ENCODE measurements around the gene TMEM259. TPM values are rescaled to one million over a fixed set of nuclear protein-coding genes. Genes with fewer than 3 reads are reported as not detected.

TMEM259 gene
- total and polyA plus RNA-seq, 7 experiments from 2014 or later: 40.7 to 347 (median 302) TPM

DNA sequence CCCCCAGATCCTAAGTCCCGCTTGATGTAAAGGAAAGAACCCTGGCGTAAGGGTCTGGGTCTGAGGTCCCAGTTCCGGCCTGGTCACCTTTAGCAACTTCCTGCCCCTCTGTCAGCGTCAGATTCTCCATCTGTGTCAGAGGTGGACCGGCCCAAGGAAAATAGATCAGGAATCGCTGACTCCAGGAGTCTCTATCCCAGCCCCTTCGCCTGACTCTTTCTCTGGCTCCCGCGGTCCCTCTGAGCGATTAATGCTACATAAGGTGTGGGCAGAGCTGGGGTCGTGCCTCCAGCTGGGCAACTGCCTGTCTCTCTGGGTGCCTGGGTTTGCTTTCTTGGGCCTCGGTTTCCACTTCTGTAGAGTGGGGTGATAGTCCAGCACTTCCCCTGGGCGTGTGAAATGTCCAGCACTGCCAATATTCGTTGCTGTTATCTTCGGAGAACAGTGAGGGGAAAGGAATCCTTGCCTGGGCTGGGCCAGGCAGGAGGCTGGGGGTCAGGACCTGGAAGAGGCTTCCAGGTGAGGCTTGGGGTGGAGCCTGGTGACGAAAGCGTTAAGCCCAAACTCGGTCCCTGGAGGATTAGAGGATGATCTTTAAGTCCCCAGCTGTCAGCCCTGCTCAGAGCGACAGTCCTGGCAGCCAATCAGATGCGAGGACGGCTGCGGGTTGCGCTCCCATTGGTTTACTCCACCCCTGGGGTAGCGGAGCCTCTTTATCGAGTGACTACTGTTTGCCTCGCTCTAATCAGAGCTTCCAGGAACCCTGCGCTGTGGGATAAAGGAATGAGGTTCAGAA is 19.8 kb upstream of the TMEM259 start:
- peaks cover 24 to 59% (median 49%) of the 10 kb centered on the region in 7 donors for H3K4me1 Mint-ChIP-seq
- peaks cover 6 to 30% (median 14%) of the 10 kb centered on the region in 5 donors for H3K36me3 Mint-ChIP-seq
- Histone ChIP-seq H3K27ac (ENCODE audit: low read depth, low read length) (peak overlapping the region; percentile 74), H3K4me3 (ENCODE audit: low read length) (peak overlapping the region; percentile 74), H3K9me3 (ENCODE audit: control insufficient read depth in 2 of 3, low read length in 3 of 3) (no peaks in the 10 kb centered on the region), H3K4me1 (ENCODE audit: control insufficient read depth in 2 of 2, insufficient read depth in 2 of 2, low read length in 2 of 2) (peaks cover 30 to 42% of the 10 kb centered on the region in 2 donors), H3K36me3 (ENCODE audit: control insufficient read depth in 2 of 3, insufficient read depth in 3 of 3, low read length in 3 of 3) (peaks cover 6 to 46% (median 7%) of the 10 kb centered on the region in 3 experiments), H3K27me3 (ENCODE audit: control insufficient read depth in 2 of 2, insufficient read depth in 2 of 2, low read length in 2 of 2) (no peaks in the 10 kb centered on the region)
- DNase-seq (peak; percentile 70 to 90 (median 87)), ATAC-seq (peak; percentile 63)
- H3K4me3 Mint-ChIP-seq: peak overlapping the region; percentile 95 to 100 (median 98)
- H3K27ac Mint-ChIP-seq: peak overlapping the region; percentile 79 to 98 (median 95)
- intact Hi-C loops (cut with micrococcal nuclease): loop anchor here (1.0 to 5.0 kb wide), 8 partner anchors 12 to 165 kb away; partner anchors contain the start of genes ARHGAP45 (in 2 of the 2), RNU6-2 (in 2 of the 2), TMEM259 (in 2 of the 2) and POLR2E (in 1 of the 2)
- ChIA-PET POLR2A (interaction anchor here (0.6 to 9.4 kb wide), 23 partner anchors 8 to 449 kb away, joined by 3 to 342 read pairs (median 5); partner anchors contain the start of genes ARHGAP45, CIRBP, CNN2 and GPX4), CTCF (interaction anchor here (0.6 to 3.1 kb wide), 10 partner anchors 10 to 1706 kb away, joined by 3 to 13 read pairs (median 4); partner anchors contain the start of genes CIRBP, CNN2 and RNU6-2)
- H3K27me3 Mint-ChIP-seq: no peaks in the 10 kb centered on the region
- peaks cover 0 to 2% (median 0%) of the 10 kb centered on the region in 11 donors for H3K9me3 Mint-ChIP-seq

DNA sequence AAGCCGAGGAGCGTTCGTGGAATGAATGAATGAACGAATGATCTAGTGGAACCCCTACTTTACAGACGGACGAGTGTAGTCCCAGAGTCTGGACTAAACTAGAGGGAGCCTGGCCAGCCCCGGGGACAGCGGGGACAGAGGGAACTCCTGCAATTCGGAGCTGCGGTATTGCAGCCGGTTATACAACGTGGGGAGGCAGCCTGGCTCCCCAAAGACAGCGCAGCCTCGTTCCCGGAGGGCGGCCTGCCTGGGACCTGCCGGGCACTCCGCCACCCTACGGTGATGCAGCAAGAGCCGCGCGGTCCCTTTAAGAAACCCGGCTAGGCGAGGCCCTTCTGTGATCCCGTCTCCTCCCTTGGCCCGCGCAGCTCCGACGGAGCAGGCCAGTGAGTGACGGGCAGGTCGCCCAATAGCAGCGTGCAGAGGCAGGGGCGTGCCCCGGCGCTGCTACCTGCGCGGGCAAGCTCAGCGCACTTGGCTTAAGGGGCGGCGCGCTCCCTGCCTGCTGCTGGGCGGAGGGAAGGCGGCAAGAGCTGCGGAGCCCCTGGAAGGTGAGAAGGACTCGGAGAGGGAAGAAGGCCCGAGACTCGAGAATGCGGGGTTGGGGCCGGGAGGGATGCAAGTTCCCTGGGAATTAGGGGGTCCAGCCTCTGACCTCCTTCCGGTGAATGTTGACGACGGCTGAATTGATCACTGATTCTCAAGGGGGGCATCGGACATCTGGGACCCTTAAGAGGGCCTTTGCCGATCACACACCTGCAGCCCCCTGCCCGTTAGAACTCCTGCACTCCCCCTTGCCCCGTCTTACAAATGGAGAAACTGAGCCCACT is 18.9 kb upstream of the TMEM259 start, which contains the start of gene ABCA7:
TSS of gene ABCA7 (plus strand) at position 462 of the 830 bp plus-strand sequence. CDS start 1,255 bp downstream, outside the sequence.
- H3K4me3 Mint-ChIP-seq: peak within 1 kb of the TSS; percentile 95 to 100 (median 98)
- peak; percentile 96 for ATAC-seq
- CTCF ChIA-PET: interaction anchor here (0.7 to 3.1 kb wide), 7 partner anchors 9 to 229 kb away, joined by 3 to 13 read pairs (median 4); partner anchors contain the start of genes CIRBP, CNN2 and RNU6-2
- H3K9me3 Mint-ChIP-seq: peaks cover 0 to 2% (median 0%) of the 10 kb centered on the region in 11 donors
- H3K36me3 ChIP-seq (ENCODE audit: control insufficient read depth in 2 of 3, insufficient read depth in 3 of 3, low read length in 3 of 3): peaks cover 6 to 46% (median 7%) of the 10 kb centered on the region in 3 experiments
- no peaks in the 10 kb centered on the region for H3K9me3 ChIP-seq (ENCODE audit: control insufficient read depth in 2 of 3, low read length in 3 of 3)
- H3K27me3 Mint-ChIP-seq: no peaks in the 10 kb centered on the region
- H3K4me1 Mint-ChIP-seq: peaks cover 29 to 61% (median 54%) of the 10 kb centered on the region in 7 donors
- H3K36me3 Mint-ChIP-seq: peaks cover 6 to 31% (median 14%) of the 10 kb centered on the region in 5 donors
- POLR2A ChIA-PET: interaction anchor here (0.6 to 9.4 kb wide), 22 partner anchors 9 to 450 kb away, joined by 3 to 342 read pairs (median 5); partner anchors contain the start of genes ARHGAP45, CIRBP, CNN2 and GPX4
- peak within 1 kb of the TSS; percentile 74 for H3K27ac ChIP-seq (ENCODE audit: low read depth, low read length)
- H3K27ac Mint-ChIP-seq: peak within 1 kb of the TSS; percentile 79 to 98 (median 95)
- peak; percentile 98 to 100 (median 99) for DNase-seq
- peaks cover 30 to 42% of the 10 kb centered on the region in 2 donors for H3K4me1 ChIP-seq (ENCODE audit: control insufficient read depth in 2 of 2, insufficient read depth in 2 of 2, low read length in 2 of 2)
- peak within 1 kb of the TSS; percentile 74 for H3K4me3 ChIP-seq (ENCODE audit: low read length)
- H3K27me3 ChIP-seq (ENCODE audit: control insufficient read depth in 2 of 2, insufficient read depth in 2 of 2, low read length in 2 of 2): no peaks in the 10 kb centered on the region
- intact Hi-C loops (cut with micrococcal nuclease): loop anchor here (1.0 to 5.0 kb wide), 10 partner anchors 12 to 165 kb away; partner anchors contain the start of genes ARHGAP45 (in 2 of the 2), RNU6-2 (in 2 of the 2), TMEM259 (in 2 of the 2) and GRIN3B (in 1 of the 2)

DNA sequence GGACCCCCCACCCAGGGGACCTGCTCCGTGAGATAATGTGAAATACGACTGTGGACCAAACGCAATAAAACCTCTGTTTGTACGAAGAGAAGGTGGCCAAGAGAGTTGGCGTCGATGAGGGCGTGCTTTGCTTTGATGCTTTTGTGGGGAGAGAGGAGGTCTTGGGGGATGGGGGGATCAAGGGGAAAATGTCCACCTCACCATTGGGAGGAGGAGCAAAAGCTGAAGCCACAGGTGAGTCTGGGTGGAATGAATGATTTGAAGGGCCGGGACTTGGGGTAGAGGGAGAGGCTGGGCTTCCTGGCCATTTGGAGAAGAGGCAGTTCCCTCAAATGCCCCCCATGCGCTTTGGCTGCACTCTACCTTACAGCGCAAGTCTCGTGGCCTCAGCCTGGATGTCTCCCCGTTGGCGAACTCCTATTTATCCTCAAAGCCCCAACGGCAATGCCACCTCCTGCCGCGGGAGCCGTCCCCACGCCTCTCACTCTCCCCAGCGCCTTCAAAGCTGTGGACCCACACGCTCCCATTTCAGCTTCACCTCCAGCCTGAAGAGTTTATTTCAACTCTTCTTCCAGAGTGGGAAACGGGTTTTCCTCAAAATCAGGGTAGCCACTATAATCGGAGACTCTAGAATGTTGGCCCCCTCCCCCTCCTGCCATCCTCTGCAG is 18.2 kb upstream of the TMEM259 start:
- Mint-ChIP-seq H3K36me3 (peaks cover 6 to 31% (median 14%) of the 10 kb centered on the region in 5 donors), H3K27me3 (no peaks in the 10 kb centered on the region), H3K4me1 (peaks cover 29 to 61% (median 54%) of the 10 kb centered on the region in 7 donors), H3K4me3 (peak overlapping the region; percentile 95 to 100 (median 98)), H3K9me3 (peaks cover 0 to 2% (median 0%) of the 10 kb centered on the region in 11 donors), H3K27ac (peak overlapping the region; percentile 78 to 98 (median 95))
- intact Hi-C loops (cut with micrococcal nuclease): loop anchor here (2.0 to 5.0 kb wide), 2 partner anchors 38 kb away; partner anchors contain the start of gene GRIN3B (in 1 of the 2)
- Histone ChIP-seq H3K4me3 (ENCODE audit: low read length) (peak overlapping the region; percentile 39), H3K27me3 (ENCODE audit: control insufficient read depth in 2 of 2, insufficient read depth in 2 of 2, low read length in 2 of 2) (no peaks in the 10 kb centered on the region), H3K4me1 (ENCODE audit: control insufficient read depth in 2 of 2, insufficient read depth in 2 of 2, low read length in 2 of 2) (peaks cover 30 to 42% of the 10 kb centered on the region in 2 donors), H3K27ac (ENCODE audit: low read depth, low read length) (peak overlapping the region; percentile 60), H3K36me3 (ENCODE audit: control insufficient read depth in 2 of 3, insufficient read depth in 3 of 3, low read length in 3 of 3) (peaks cover 6 to 39% (median 7%) of the 10 kb centered on the region in 3 experiments), H3K9me3 (ENCODE audit: control insufficient read depth in 2 of 3, low read length in 3 of 3) (no peaks in the 10 kb centered on the region)
- DNase-seq (peak in 1 of 9 donors; percentile 26), ATAC-seq (no peak)
- CTCF ChIA-PET: interaction anchor here (1.1 to 3.1 kb wide), 6 partner anchors 8 to 230 kb away, joined by 3 to 13 read pairs (median 5); partner anchors contain the start of genes CIRBP, CNN2 and RNU6-2
- POLR2A ChIA-PET: interaction anchor here (0.9 to 9.4 kb wide), 17 partner anchors 9 to 229 kb away, joined by 3 to 342 read pairs (median 6); partner anchors contain the start of genes ARHGAP45, CIRBP, CNN2 and MED16

DNA sequence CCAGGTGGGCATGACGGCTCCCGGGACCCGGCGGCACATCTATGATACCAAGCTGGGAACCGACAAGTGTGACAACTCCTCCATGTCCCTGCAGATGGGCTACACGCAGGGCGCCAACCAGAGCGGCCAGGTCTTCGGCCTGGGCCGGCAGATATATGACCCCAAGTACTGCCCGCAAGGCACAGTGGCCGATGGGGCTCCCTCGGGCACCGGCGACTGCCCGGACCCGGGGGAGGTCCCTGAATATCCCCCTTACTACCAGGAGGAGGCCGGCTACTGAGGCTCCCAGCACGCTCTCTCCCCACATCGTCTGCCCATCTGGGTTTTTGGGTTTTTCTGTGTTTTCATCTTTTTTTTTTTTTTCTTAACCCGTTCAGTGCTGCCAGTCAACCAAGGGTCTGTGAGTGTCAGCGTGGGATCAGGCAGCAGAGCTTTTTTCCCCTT is 16.7 kb upstream of the TMEM259 start:
- peaks cover 8 to 37% (median 11%) of the 10 kb centered on the region in 3 experiments for H3K36me3 ChIP-seq (ENCODE audit: control insufficient read depth in 2 of 3, insufficient read depth in 3 of 3, low read length in 3 of 3)
- H3K27ac ChIP-seq (ENCODE audit: low read depth, low read length): peak overlapping the region; percentile 60
- peaks cover 0 to 2% (median 0%) of the 10 kb centered on the region in 11 donors for H3K9me3 Mint-ChIP-seq
- peaks cover 30 to 49% of the 10 kb centered on the region in 2 donors for H3K4me1 ChIP-seq (ENCODE audit: control insufficient read depth in 2 of 2, insufficient read depth in 2 of 2, low read length in 2 of 2)
- H3K36me3 Mint-ChIP-seq: peaks cover 6 to 37% (median 14%) of the 10 kb centered on the region in 5 donors
- peaks cover 29 to 71% (median 62%) of the 10 kb centered on the region in 7 donors for H3K4me1 Mint-ChIP-seq
- H3K4me3 ChIP-seq (ENCODE audit: low read length): peak overlapping the region; percentile 43
- no peaks in the 10 kb centered on the region for H3K27me3 Mint-ChIP-seq
- DNase-seq: no peak
- no peak for ATAC-seq
- ChIA-PET CTCF (interaction anchor here (0.6 to 2.5 kb wide), 4 partner anchors 12 to 139 kb away, joined by 3 to 6 read pairs (median 4); partner anchors contain the start of gene CNN2), POLR2A (interaction anchor here (0.6 to 9.4 kb wide), 12 partner anchors 9 to 362 kb away, joined by 3 to 342 read pairs (median 5); partner anchors contain the start of genes ARHGAP45, CNN2, RNU6-2 and TMEM259)
- peak overlapping the region; percentile 78 to 98 (median 95) for H3K27ac Mint-ChIP-seq
- peak overlapping the region; percentile 32 to 100 (median 98) for H3K4me3 Mint-ChIP-seq
- intact Hi-C loops (cut with micrococcal nuclease): loop anchor here (2.0 to 5.0 kb wide), 2 partner anchors 37 to 40 kb away; partner anchors contain the start of gene GRIN3B (in 1 of the 2)
- H3K9me3 ChIP-seq (ENCODE audit: control insufficient read depth in 2 of 3, low read length in 3 of 3): no peaks in the 10 kb centered on the region
- H3K27me3 ChIP-seq (ENCODE audit: control insufficient read depth in 2 of 2, insufficient read depth in 2 of 2, low read length in 2 of 2): no peaks in the 10 kb centered on the region

Measured in naive thymus-derived CD4-positive, alpha-beta T cell (primary cell).